ENCODE results near the gene HLCS.

HLCS gene

DNA sequence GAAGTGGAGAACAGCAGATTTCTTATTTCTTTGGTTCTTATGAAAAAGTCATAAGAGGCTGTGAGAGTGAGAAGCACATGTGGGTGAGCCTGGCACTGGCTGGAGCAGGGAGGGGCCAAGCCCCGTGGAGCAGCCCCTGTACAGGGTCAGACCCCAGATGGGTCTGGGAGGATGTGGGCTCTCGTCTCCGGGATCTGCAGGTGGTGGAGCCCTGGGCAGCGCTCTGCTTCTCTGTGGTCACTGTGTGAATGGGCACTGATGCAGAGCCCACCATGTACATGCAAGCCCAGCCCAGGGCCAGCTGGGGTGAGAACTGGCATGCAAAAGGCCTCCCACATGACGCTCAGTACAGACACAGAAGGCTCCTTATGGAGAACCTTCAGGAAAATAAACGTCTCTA lies 200.0 kb downstream of the HLCS start:
- no peaks in the 10 kb centered on the region for H3K27me3 ChIP-seq (ENCODE audit: control insufficient read depth in 3 of 3, insufficient read depth in 3 of 3, low read depth in 1 of 3, low read length in 3 of 3)
- WGBS, 2 donors (ENCODE audit: extremely low coverage in 2 of 2, insufficient read length in 2 of 2, insufficient replicate concordance in 1 of 2) = no CpG with 5 or more reads among the region's 6 CpGs

DNA sequence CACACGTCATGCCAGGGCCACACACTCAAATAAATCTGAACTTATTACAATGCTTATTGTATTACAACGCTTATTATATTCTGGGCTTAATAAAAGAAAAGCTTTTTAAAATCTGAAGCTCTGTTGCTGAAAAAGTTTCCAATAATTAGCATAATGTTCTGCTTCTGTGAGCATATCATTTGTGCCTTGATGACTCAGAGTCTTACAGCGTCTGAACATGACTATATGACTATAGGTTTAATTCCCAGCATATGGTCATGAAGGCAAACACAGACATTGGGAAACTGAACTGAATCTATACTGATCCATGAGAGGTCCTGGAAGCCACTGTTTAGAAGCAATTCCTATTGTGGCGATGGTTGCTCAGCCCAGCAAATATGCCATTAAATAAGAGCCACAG lies 201.2 kb downstream of the HLCS start:
- Histone ChIP-seq H3K27me3 (ENCODE audit: control insufficient read depth in 3 of 3, insufficient read depth in 3 of 3, low read depth in 1 of 3, low read length in 3 of 3) (no peaks in the 10 kb centered on the region), H3K9ac (ENCODE audit: low read depth, low read length, poor library complexity) (no peak overlapping the region), H2AK5ac (ENCODE audit: low read depth, low read length) (no peak overlapping the region), H4K8ac (ENCODE audit: low read depth, low read length) (no peak overlapping the region), H4K91ac (ENCODE audit: low read depth, low read length, poor library complexity) (no peak overlapping the region), H3K4me2 (ENCODE audit: insufficient read depth, low read length, poor library complexity, severe bottlenecking) (no peak overlapping the region), H3K27ac (replicated peaks; ENCODE audit: low read length) (no peak overlapping the region), H3K4ac (ENCODE audit: low read length) (no peak overlapping the region), H2BK12ac (ENCODE audit: low read length) (no peak overlapping the region), H3K9me3 (replicated peaks in 1 of 2; ENCODE audit: control insufficient read depth in 2 of 2, insufficient read depth in 1 of 2, low read depth in 1 of 2, low read length in 2 of 2) (no peaks in the 10 kb centered on the region), H2BK120ac (ENCODE audit: low read depth, low read length) (no peak overlapping the region), H3K36me3 (replicated peaks in 1 of 2; ENCODE audit: control insufficient read depth in 2 of 2, insufficient read depth in 2 of 2, low read length in 2 of 2) (peaks cover 0 to 2% of the 10 kb centered on the region in 2 donors), H3K79me1 (ENCODE audit: low read depth, low read length) (no peaks in the 10 kb centered on the region), H3K4me3 (ENCODE audit: low read length in 2 of 2) (no peak overlapping the region), H3K18ac (ENCODE audit: low read length) (no peak overlapping the region), H2AFZ (ENCODE audit: low read length) (no peak overlapping the region), H2BK5ac (ENCODE audit: low read length) (no peak overlapping the region), H3K23ac (ENCODE audit: low read depth, low read length, poor library complexity) (no peak overlapping the region), H2BK15ac (ENCODE audit: low read length) (no peak overlapping the region), H3K14ac (ENCODE audit: low read length) (no peak overlapping the region), H3K4me1 (ENCODE audit: control insufficient read depth in 2 of 2, insufficient read depth in 1 of 2, low read depth in 1 of 2, low read length in 2 of 2) (peaks cover 9 to 12% of the 10 kb centered on the region in 2 donors)
- no peak for DNase-seq (ENCODE audit: low spot score)
- WGBS, 2 donors (ENCODE audit: extremely low coverage in 2 of 2, insufficient read length in 2 of 2, insufficient replicate concordance in 1 of 2) = no CpG with 5 or more reads among the region's 4 CpGs

More for the DNA sequence above, 200.0 kb downstream of the HLCS start:
- Histone ChIP-seq H3K23ac (ENCODE audit: low read depth, low read length, poor library complexity) (no peak overlapping the region), H3K18ac (ENCODE audit: low read length) (no peak overlapping the region), H3K4me3 (ENCODE audit: low read length in 2 of 2) (no peak overlapping the region), H3K9me3 (replicated peaks in 1 of 2; ENCODE audit: control insufficient read depth in 2 of 2, insufficient read depth in 1 of 2, low read depth in 1 of 2, low read length in 2 of 2) (no peaks in the 10 kb centered on the region), H3K14ac (ENCODE audit: low read length) (no peak overlapping the region), H2BK12ac (ENCODE audit: low read length) (no peak overlapping the region), H4K91ac (ENCODE audit: low read depth, low read length, poor library complexity) (no peak overlapping the region), H3K9ac (ENCODE audit: low read depth, low read length, poor library complexity) (no peak overlapping the region), H3K36me3 (replicated peaks in 1 of 2; ENCODE audit: control insufficient read depth in 2 of 2, insufficient read depth in 2 of 2, low read length in 2 of 2) (peaks cover 0 to 2% of the 10 kb centered on the region in 2 donors), H2AFZ (ENCODE audit: low read length) (no peak overlapping the region), H3K4me1 (ENCODE audit: control insufficient read depth in 2 of 2, insufficient read depth in 1 of 2, low read depth in 1 of 2, low read length in 2 of 2) (peaks cover 9 to 12% of the 10 kb centered on the region in 2 donors), H2BK5ac (ENCODE audit: low read length) (no peak overlapping the region), H3K79me1 (ENCODE audit: low read depth, low read length) (no peaks in the 10 kb centered on the region), H3K4ac (ENCODE audit: low read length) (no peak overlapping the region), H2AK5ac (ENCODE audit: low read depth, low read length) (peak overlapping the region; percentile 92), H2BK120ac (ENCODE audit: low read depth, low read length) (no peak overlapping the region), H4K8ac (ENCODE audit: low read depth, low read length) (no peak overlapping the region), H3K27ac (replicated peaks; ENCODE audit: low read length) (no peak overlapping the region), H3K4me2 (ENCODE audit: insufficient read depth, low read length, poor library complexity, severe bottlenecking) (no peak overlapping the region), H2BK15ac (ENCODE audit: low read length) (peak overlapping the region; percentile 20)
- DNase-seq (ENCODE audit: low spot score) = no peak

DNA sequence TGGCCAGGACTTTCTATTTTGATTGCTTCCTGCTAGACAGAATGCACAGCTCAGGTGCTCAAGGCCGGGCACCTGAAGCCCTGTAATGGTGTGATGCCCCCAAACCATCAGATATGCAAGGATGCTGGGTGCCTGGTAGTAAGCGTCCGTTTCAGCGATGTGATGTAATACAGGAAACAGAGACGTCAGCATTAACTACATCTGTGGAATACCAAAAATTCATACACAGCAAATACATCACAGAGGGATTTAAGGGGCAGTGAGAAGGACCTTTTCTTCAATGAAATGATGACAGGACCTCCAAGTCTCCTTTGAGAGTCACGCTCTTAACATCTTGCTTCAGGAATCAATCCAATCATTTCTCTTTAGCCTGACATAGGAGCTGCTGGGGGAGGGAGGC lies 203.2 kb downstream of the HLCS start:
- H4K91ac ChIP-seq (ENCODE audit: low read depth, low read length, poor library complexity) = no peak overlapping the region

DNA sequence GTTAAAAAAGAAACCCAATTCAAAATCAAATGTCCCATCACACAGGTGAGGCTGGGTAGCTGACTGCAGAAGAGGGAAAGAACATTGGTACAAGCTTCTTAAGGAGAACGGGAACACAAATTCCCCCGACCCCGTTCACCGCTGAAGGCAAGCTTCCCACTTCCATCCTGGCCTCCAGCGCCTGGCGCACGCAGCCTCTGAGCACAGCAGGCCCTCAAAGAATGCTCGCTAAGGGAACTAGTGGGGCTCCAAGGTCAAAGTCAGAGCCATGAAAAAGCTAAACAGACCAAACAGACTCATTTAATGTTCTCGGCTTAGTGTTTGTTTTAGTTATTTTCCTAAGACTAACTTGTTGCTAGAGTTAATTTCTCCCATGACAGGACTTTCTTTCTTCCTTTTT lies 203.8 kb downstream of the HLCS start:
- Histone ChIP-seq H3K18ac (ENCODE audit: low read length) (peak overlapping the region; percentile 34), H3K4me3 (ENCODE audit: low read length in 2 of 2) (no peak overlapping the region), H3K4me1 (ENCODE audit: control insufficient read depth in 2 of 2, insufficient read depth in 1 of 2, low read depth in 1 of 2, low read length in 2 of 2) (peaks cover 2 to 3% of the 10 kb centered on the region in 2 donors), H3K79me1 (ENCODE audit: low read depth, low read length) (no peaks in the 10 kb centered on the region), H4K91ac (ENCODE audit: low read depth, low read length, poor library complexity) (no peak overlapping the region), H2BK15ac (ENCODE audit: low read length) (no peak overlapping the region), H2BK12ac (ENCODE audit: low read length) (no peak overlapping the region), H2BK5ac (ENCODE audit: low read length) (no peak overlapping the region), H3K9ac (ENCODE audit: low read depth, low read length, poor library complexity) (no peak overlapping the region), H3K4ac (ENCODE audit: low read length) (no peak overlapping the region), H3K27ac (replicated peaks; ENCODE audit: low read length) (no peak overlapping the region), H2AFZ (ENCODE audit: low read length) (no peak overlapping the region), H3K9me3 (replicated peaks in 1 of 2; ENCODE audit: control insufficient read depth in 2 of 2, insufficient read depth in 1 of 2, low read depth in 1 of 2, low read length in 2 of 2) (no peaks in the 10 kb centered on the region), H2BK120ac (ENCODE audit: low read depth, low read length) (no peak overlapping the region), H3K27me3 (ENCODE audit: control insufficient read depth in 3 of 3, insufficient read depth in 3 of 3, low read depth in 1 of 3, low read length in 3 of 3) (no peaks in the 10 kb centered on the region), H3K4me2 (ENCODE audit: insufficient read depth, low read length, poor library complexity, severe bottlenecking) (no peak overlapping the region), H3K14ac (ENCODE audit: low read length) (no peak overlapping the region), H2AK5ac (ENCODE audit: low read depth, low read length) (no peak overlapping the region), H3K36me3 (replicated peaks in 1 of 2; ENCODE audit: control insufficient read depth in 2 of 2, insufficient read depth in 2 of 2, low read length in 2 of 2) (peaks cover 0 to 10% of the 10 kb centered on the region in 2 donors), H4K8ac (ENCODE audit: low read depth, low read length) (no peak overlapping the region), H3K23ac (ENCODE audit: low read depth, low read length, poor library complexity) (no peak overlapping the region)
- no CpG with 5 or more reads among the region's 9 CpGs for whole genome bisulfite sequencing, 2 donors (ENCODE audit: extremely low coverage in 2 of 2, insufficient read length in 2 of 2, insufficient replicate concordance in 1 of 2)
- DNase-seq (ENCODE audit: low spot score) = no peak

More for the DNA sequence above, 203.2 kb downstream of the HLCS start:
- no peak overlapping the region for H2BK12ac ChIP-seq (ENCODE audit: low read length)
- no peak for DNase-seq (ENCODE audit: low spot score)
- no peaks in the 10 kb centered on the region for H3K9me3 ChIP-seq (replicated peaks in 1 of 2; ENCODE audit: control insufficient read depth in 2 of 2, insufficient read depth in 1 of 2, low read depth in 1 of 2, low read length in 2 of 2)
- no peak overlapping the region for H2AFZ ChIP-seq (ENCODE audit: low read length)
- no peak overlapping the region for H2BK15ac ChIP-seq (ENCODE audit: low read length)
- no CpG with 5 or more reads among the region's 6 CpGs for WGBS, 2 donors (ENCODE audit: extremely low coverage in 2 of 2, insufficient read length in 2 of 2, insufficient replicate concordance in 1 of 2)
- no peak overlapping the region for H3K4ac ChIP-seq (ENCODE audit: low read length)
- H3K14ac ChIP-seq (ENCODE audit: low read length) = no peak overlapping the region
- H3K36me3 ChIP-seq (replicated peaks in 1 of 2; ENCODE audit: control insufficient read depth in 2 of 2, insufficient read depth in 2 of 2, low read length in 2 of 2) = peaks cover 0 to 10% of the 10 kb centered on the region in 2 donors
- H4K8ac ChIP-seq (ENCODE audit: low read depth, low read length) = no peak overlapping the region
- no peak overlapping the region for H3K4me3 ChIP-seq (ENCODE audit: low read length in 2 of 2)
- no peak overlapping the region for H3K23ac ChIP-seq (ENCODE audit: low read depth, low read length, poor library complexity)
- H3K18ac ChIP-seq (ENCODE audit: low read length) = peak overlapping the region; percentile 25
- no peak overlapping the region for H2BK120ac ChIP-seq (ENCODE audit: low read depth, low read length)
- H3K4me2 ChIP-seq (ENCODE audit: insufficient read depth, low read length, poor library complexity, severe bottlenecking) = no peak overlapping the region
- no peak overlapping the region for H3K9ac ChIP-seq (ENCODE audit: low read depth, low read length, poor library complexity)
- H3K79me1 ChIP-seq (ENCODE audit: low read depth, low read length) = no peaks in the 10 kb centered on the region
- no peak overlapping the region for H2BK5ac ChIP-seq (ENCODE audit: low read length)
- peaks cover 0 to 4% of the 10 kb centered on the region in 2 donors for H3K4me1 ChIP-seq (ENCODE audit: control insufficient read depth in 2 of 2, insufficient read depth in 1 of 2, low read depth in 1 of 2, low read length in 2 of 2)
- H2AK5ac ChIP-seq (ENCODE audit: low read depth, low read length) = no peak overlapping the region
- no peaks in the 10 kb centered on the region for H3K27me3 ChIP-seq (ENCODE audit: control insufficient read depth in 3 of 3, insufficient read depth in 3 of 3, low read depth in 1 of 3, low read length in 3 of 3)
- H3K27ac ChIP-seq (replicated peaks; ENCODE audit: low read length) = no peak overlapping the region

Data from neuronal stem cell (in vitro differentiated cells).